NB4 (cell line): ENCODE results near the gene TPO.

Source experiments
- CTCF ChIP-seq: IDR thresholded peaks from one replicate; pipeline ENCODE4 v1.5.1; 2012; ENCODE audit warnings: low read depth, low read length
- POLR2A ChIP-seq: IDR thresholded peaks from 2 replicates; pipeline ENCODE4 v1.6.1; 2011; ENCODE audit warnings: mild to moderate bottlenecking; ENCODE audit not compliant: insufficient read length; ENCODE audit errors: extremely low read depth
- TF ChIP-seq, protein P1 (sequence below): IDR thresholded peaks from 2 replicates; pipeline ENCODE4 v1.6.1; 2011; ENCODE audit warnings: low read depth, low read length

DNA sequence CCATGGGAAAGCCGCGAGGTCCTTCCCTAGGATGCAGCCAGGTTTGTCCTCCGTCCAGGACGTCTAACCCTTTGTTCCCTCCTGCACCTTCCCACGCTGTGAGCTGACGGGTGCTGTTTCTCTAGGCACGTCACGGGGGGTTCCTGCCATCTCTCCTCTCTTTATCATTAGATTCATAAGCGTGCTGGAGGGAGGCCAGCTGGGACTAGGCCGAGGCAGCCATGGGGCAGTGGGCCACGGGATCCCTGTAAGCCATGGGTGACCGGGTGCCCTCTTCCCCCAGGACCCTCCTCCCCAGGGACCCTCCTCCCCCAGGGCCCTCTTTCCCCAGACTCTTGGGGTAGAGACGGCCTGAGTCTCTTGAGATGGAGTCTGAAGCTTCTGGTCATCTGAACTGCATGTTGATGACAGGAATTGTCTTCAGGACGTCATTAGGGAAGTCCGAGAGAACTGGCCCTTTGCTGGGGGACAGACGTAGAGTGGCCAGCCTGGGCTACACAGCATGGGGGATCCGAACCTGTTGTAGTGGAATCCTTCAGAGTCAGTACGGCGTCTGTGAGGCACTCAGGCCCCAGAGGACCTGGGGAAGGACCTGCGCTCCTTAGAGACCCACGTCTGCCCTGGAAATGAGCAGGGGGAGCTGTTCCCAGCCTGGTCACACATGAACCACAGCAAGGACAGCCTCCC lies 108.1 kb downstream of the TPO start:
- TF ChIP-seq CTCF (no peak), POLR2A (no peak)
- TF ChIP-seq, protein P1, sequence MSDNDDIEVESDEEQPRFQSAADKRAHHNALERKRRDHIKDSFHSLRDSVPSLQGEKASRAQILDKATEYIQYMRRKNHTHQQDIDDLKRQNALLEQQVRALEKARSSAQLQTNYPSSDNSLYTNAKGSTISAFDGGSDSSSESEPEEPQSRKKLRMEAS = no peak
